GM18526 (cell line): ENCODE data around the gene PCED1B.

Source experiments
- POLR2A ChIP-seq: IDR thresholded peaks from 3 replicates; pipeline ENCODE4 v1.6.1; 2011; ENCODE audit not compliant: insufficient read length; ENCODE audit errors: extremely low read depth

PCED1B gene

DNA sequence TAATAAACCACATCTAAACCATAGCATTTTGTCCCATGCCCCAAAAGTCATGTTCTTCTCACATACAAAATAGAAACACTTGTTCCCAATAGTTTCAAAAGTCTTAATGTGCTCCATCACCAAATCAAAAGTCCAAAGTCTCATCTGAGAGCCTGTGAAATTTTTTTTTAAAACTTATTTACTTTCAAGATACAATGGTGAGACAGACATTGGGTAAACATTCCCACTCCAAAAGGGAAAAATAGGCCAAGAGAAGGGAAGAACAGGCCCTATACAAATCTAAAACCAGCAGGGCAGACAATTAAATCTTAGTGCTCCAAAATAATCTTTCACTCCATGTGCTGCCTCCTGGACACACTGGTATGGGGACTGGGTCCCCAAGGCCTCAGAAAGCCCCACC, 84.7 kb downstream of the PCED1B start:
- TF ChIP-seq POLR2A: no peak

DNA sequence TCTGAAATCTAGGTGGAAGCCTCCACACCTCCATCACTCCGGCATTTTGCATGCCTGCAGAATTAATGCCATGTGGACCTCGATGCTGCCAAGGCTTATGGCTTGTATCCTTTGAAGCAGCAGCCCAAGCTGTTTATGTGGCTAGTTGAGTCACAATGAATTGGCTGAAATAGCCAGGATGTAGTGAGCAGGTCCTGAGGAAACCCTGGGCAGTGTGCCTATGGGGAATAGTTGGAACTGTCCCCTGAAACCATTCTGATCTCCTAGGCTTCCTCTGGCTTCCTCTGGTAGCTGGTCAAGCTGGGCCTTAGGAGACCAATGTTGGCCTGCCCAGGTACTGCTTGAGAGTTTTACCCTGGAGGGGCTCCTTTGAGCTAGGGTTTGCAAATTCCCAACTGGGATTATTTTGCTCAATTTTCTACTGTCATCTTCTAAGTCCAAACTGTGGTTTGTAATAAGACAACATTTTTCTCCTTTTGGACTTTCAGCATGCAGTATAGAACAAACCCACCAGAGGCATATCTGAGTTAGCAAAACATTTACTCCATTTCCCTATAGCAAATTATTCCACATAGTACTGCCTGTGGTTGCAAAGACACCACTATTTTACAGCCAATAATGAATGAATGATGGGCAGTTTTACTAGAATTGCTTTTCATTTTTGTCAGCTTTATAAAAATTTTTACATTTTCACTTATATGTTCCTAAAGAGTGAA, 85.5 kb downstream of the PCED1B start:
- TF ChIP-seq POLR2A: no peak

DNA sequence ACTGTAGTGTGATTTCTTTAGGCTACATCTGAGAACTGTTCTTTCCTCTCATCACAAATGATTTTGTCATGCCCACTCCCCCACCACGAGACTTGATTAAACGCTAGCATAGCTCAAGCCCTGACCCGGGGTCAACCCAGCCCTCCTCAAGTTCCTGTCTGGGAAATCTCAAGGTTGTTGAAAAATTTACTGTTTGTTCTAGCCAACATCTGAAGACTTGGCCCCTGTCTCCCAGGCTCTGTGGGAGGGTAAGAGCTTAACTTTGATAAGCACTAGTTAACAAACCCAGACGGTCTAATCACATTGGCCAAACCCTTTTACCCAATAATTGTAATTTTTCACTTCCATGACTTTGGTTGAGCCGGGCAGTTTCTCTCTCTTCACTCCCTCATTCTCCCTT, 86.5 kb downstream of the PCED1B start:
- no peak for TF ChIP-seq POLR2A

DNA sequence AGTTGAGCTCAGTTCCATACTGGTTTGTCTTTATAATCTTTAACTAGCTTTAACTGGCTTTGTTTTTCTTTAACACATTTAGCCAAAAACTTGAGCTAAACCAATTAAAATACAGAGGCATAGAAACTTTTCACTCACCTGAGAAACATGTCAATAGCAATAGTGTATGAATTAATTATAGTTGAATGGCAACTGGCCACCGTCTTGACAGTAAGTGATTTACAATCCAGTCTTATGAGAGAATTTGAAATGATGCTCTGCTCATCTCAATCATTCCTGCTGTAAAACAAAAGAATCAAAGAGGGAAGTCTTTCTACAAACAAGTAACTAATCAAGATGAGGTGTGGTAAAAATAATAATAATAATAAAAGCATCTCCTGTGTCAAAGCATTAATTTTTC, 86.9 kb downstream of the PCED1B start:
- no peak for TF ChIP-seq POLR2A

DNA sequence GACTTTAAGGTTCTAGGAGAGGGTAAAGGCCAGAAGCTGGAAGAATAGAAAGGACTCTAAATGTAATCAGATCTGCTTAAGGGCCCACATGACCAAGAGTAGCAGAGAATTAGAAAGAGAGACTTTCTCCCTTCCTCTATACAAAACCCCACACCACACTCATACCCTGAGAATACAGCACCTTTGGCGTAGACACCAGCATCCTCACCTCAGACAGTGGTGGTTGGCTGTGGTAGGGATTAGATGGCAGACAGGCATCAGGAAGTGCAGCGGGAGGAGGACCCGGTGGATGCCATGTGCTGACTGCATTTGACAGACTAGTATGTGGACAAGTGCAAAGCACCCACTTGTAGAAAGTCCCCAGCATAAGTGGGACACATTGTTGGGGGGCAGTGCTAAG, 98.6 kb downstream of the PCED1B start:
- TF ChIP-seq POLR2A: no peak

DNA sequence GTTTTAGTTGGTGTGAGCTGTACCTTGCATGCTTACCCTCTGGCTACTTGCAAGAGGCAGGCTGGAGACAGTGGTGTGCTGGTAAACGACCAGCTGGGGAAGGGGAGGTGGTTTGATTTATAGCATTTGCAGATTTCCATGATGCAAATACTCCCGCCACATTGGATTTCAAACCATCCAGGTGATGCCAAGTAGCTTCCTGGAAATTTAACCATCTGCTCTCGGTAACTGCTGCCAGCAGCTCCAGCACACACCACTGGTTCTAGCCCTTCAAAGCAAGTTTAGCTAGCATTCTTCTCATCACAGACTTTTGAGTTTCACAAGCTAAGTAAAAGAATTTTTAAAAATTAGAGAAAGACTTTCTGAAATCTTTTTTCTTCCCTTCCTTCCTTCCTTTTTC, 104.8 kb downstream of the PCED1B start:
- TF ChIP-seq POLR2A: no peak

GRCh38 chr12:47184813-47185212, 105.4 kb downstream of the PCED1B start:
- TF ChIP-seq POLR2A: no peak

DNA sequence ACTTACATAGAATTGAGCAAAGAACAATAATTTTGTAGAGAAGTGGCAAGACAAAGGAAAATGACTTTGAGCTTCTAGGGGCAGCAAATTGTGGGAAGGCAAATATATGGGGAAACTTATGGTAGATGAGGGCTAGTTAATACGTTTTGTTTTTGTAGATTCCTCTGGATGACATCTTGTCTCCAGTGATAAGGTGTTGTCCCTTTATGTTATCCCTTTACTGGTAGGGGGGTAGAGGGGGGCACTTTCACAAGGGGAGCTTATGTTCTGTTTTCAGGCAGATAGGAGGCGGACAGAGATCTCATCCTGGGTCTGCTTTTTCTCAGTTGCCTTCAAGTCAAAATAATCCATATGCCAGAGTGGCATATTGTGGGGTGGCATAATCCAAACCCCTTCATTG, 106.8 kb downstream of the PCED1B start:
- TF ChIP-seq POLR2A: no peak

- no peak for TF ChIP-seq POLR2A
Observed at GRCh38 chr12:47188576-47189441, 109.4 kb downstream of the PCED1B start.

- TF ChIP-seq POLR2A: no peak
Observed at GRCh38 chr12:47189728-47190127, 110.3 kb downstream of the PCED1B start.

DNA sequence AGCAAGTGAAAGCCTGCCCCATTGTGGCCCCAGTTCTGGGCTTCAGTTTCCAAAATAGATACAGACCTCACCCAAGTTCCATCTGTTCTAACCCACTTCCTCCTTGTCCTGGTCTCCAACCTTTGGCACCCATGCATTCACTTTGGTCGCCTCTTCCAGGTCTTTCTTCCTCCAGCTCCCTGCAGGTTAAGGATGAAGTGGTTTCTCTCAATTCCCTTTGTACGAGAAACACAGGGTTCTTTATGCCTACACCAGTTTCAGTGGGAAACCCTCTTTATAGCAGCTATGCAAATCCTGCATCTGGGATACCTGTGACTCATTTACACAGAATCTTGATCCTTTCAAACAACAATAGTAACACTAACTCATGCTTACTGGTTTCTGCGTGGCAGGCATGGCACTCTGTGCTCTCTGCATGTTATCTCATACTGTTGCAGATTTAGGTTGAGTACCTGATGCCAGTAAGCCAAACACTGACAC, 110.9 kb downstream of the PCED1B start:
- no peak for TF ChIP-seq POLR2A

- TF ChIP-seq POLR2A: no peak
Observed at GRCh38 chr12:47190905-47191304, 111.5 kb downstream of the PCED1B start.

GRCh38 chr12:47192051-47192450, 112.6 kb downstream of the PCED1B start:
- TF ChIP-seq POLR2A: no peak

DNA sequence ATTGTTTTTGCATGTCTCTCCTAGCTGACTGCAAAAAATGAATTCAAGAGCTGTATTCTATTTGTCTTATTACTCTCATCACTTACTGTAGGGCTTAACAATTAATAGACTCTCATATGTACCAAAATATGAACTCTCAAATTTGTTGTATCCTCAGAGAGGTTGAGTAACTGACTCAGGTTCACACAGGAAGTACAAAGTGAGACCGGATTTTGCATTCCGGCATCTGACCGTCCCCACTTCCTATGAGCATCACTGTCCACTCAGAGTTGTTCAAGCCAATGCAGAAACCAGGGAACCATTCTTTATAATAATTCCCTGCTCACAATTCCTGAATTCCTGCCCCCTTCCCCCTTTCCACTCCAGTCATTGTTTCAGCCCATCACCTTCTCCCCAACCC, 113.6 kb downstream of the PCED1B start:
- no peak for TF ChIP-seq POLR2A

DNA sequence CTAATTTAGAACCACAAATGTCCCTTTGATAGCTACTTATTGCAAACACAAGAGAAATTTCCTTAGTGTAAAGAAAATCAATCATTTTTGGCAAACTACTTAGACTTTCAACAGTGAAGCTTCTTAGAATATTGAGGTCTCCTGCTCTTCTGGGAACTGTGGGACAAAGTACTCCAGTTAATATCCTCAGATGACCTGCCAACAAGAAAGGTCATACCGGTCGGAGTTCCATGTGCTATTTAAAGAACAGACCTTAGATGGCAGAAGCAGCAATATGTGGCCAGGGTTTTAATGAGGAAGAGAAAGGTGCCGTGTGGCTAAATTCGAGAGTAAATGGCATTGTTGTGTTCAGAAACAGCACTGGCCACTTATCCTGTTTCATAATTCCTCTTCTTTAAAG, 115.1 kb downstream of the PCED1B start:
- no peak for TF ChIP-seq POLR2A

- TF ChIP-seq POLR2A: no peak
Observed at GRCh38 chr12:47200446-47200845, 121.0 kb downstream of the PCED1B start.
